Mucosa of descending colon (tissue), 3 donors: ENCODE data around the gene RFX4. TPM values are rescaled to one million over a fixed set of nuclear protein-coding genes. Genes with fewer than 3 reads are reported as not detected.

Experiments
- ATAC-seq: fragments of 200-7000 bp; cut with Tn5 transposase; one replicate; pipeline ENCODE4 v1.9.1; 2020; ENCODE audit warnings: mild to moderate bottlenecking, moderate library complexity
- DNase-seq, 3 donors: peaks; one replicate each; pipeline ENCODE4 v3.0.0-alpha.2; 2020
- H3K36me3 ChIP-seq: fragments of 200-600 bp; one replicate; pipeline ENCODE4 v1.8.0; 2021; ENCODE audit warnings: low read depth, mild to moderate bottlenecking
- H3K4me1 ChIP-seq: fragments of 200-600 bp; one replicate; pipeline ENCODE4 v1.8.0; 2021; ENCODE audit warnings: low read depth, mild to moderate bottlenecking
- H3K4me3 ChIP-seq: fragments of 200-600 bp; one replicate; pipeline ENCODE4 v1.8.0; 2021; ENCODE audit warnings: mild to moderate bottlenecking
- H3K9me3 ChIP-seq: fragments of 200-600 bp; one replicate; pipeline ENCODE4 v1.8.0; 2021; ENCODE audit warnings: mild to moderate bottlenecking
- intact Hi-C, 2 donors: fragments of 100-400 bp; cut with DNase I in 1 of 2; cut with micrococcal nuclease in 1 of 2; formaldehyde crosslinking; loops; one replicate each; pipeline versions ENCODE4 v1.11.0 to v1.11.1; 2022; cut with DNase I, micrococcal nuclease
- total RNA-seq, 3 donors: library from RNA; stranded (reverse); fragmentation: NEBNext Ultra II Directional in 2 of 3; extraction: Animal tissue kit (Norgen Biotek cat#: 25700) in 2 of 3; gene quantifications; one replicate each; pipeline versions ENCODE4 v1.2.1 to v1.2.4, GENCODE V29; 2021 to 2023
- TF ChIP-seq, protein P1 (sequence below): fragments of 200-600 bp; IDR thresholded peaks from one replicate; pipeline ENCODE4 v1.8.0; 2022; ENCODE audit warnings: antibody characterized with exemption, mild to moderate bottlenecking
- donor health status: DM: no; HTN: no; CAD: no; lungs with moderate emphysema.
- donor health status: DM: no; HTN: no; CAD: no.
- donor health status: DM: no; HTN: yes; CAD: no.

RFX4 gene
- total RNA-seq, 3 donors from 2014 or later, result not detected

DNA sequence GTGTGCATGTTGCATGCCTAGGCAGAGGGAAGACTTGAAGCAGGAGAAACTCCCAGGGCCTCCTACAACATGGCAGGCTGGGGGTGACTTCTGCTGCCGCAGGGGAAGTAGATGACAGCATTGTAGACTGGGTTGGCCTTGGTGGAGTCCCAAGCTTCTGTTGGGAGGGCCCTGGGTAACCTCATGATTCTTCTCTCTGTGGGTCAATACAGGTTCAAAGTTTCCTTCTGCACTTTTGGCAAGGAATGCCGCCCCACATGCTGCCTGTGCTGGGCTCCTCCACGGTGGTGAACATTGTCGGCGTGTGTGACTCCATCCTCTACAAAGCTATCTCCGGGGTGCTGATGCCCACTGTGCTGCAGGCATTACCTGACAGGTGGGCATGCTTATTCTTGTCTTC, 113.3 kb downstream of the RFX4 start:
- Histone ChIP-seq H3K4me1 (no peaks in the 10 kb centered on the region), H3K9me3 (no peaks in the 10 kb centered on the region), H3K36me3 (no peaks in the 10 kb centered on the region), H3K4me3 (no peak overlapping the region)
- TF ChIP-seq, protein P1, sequence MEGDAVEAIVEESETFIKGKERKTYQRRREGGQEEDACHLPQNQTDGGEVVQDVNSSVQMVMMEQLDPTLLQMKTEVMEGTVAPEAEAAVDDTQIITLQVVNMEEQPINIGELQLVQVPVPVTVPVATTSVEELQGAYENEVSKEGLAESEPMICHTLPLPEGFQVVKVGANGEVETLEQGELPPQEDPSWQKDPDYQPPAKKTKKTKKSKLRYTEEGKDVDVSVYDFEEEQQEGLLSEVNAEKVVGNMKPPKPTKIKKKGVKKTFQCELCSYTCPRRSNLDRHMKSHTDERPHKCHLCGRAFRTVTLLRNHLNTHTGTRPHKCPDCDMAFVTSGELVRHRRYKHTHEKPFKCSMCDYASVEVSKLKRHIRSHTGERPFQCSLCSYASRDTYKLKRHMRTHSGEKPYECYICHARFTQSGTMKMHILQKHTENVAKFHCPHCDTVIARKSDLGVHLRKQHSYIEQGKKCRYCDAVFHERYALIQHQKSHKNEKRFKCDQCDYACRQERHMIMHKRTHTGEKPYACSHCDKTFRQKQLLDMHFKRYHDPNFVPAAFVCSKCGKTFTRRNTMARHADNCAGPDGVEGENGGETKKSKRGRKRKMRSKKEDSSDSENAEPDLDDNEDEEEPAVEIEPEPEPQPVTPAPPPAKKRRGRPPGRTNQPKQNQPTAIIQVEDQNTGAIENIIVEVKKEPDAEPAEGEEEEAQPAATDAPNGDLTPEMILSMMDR, result no peak
- intact Hi-C loops, result no loop called here
- DNase-seq, result no peak
- no peak for ATAC-seq

DNA sequence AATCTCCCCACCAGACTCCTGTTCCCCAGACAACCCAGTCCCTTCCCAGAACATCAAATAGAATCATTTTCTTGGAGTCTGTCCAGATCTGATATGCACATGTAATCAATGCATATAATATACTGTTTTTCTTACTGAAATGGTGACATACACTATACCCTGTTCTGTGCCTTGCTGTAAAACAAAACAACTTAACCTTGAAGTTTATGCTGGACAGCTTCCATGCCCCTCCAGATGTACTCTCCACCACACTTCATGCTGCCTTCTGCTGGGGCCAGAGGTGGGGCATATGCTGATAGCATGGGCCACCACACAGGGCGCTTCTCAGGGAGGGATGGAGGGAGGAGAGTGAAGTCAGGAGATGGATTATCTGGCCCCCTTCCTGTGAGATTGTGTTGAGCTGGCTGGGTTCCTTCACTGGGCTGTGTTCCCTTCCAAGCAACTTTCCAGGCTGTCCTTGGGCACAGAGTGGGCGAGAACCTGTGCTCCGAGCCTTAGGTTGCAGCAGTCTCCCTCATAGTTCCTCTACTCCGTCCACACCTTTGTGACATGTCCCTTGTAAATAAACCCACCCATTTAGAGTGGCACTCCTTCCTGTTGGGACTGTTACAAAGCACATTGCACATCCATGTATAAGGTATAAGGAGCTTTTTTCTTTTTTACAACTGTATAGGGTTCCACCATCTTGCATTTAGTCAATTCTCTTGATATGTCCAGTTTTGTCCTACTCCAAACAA, 114.0 kb downstream of the RFX4 start:
- Histone ChIP-seq H3K36me3 (no peaks in the 10 kb centered on the region), H3K4me1 (no peaks in the 10 kb centered on the region), H3K9me3 (peaks cover 3% of the 10 kb centered on the region), H3K4me3 (no peak overlapping the region)
- ATAC-seq (peak; percentile 55), DNase-seq (no peak)
- intact Hi-C loops, result no loop called here
- TF ChIP-seq, protein P1, result no peak

DNA sequence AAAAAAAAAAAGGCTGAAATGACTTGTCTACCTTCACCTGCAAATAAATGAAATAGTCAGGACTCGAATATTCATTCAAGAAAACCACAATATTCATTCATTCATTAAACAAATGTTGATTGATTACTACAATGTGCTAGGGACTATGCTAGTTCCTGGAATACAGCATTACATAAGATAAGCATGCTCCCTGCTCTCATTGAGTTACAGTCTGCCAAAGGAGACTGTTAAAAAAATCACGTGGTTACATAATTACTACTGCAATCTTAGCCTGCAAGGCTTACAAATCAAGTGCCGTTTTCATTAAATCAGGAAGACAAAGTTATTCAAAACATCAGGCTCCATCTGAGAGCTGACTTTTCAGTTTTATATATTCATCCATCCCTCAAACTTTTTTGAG, 121.3 kb downstream of the RFX4 start:
- Histone ChIP-seq H3K4me3 (no peak overlapping the region), H3K4me1 (no peaks in the 10 kb centered on the region), H3K36me3 (no peaks in the 10 kb centered on the region), H3K9me3 (peaks cover 4% of the 10 kb centered on the region)
- intact Hi-C loops, result no loop called here
- TF ChIP-seq, protein P1, result no peak
- DNase-seq (no peak), ATAC-seq (peak; percentile 87)

DNA sequence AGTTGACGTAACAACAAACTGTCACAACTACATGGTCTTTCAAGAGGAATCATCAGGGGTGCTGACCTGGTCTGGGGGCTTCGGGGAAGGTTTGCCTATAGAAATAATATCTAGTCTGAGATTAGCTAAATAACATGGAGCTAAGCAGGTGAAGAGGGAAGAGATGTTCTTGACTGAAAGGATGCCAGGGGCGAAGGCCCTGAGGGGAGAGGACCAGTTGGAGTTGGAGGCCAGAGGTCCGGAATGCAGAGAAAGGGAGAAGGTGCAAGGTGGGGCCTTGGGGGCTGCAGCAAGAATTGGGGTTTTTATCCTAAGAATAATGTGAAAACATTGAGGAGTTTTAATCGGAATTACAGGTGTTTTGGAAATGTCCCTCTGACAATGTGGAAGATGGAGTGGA, 123.2 kb downstream of the RFX4 start:
- Histone ChIP-seq H3K4me3 (no peak overlapping the region), H3K4me1 (no peaks in the 10 kb centered on the region), H3K36me3 (no peaks in the 10 kb centered on the region), H3K9me3 (peaks cover 4% of the 10 kb centered on the region)
- ATAC-seq (no peak), DNase-seq (no peak)
- TF ChIP-seq, protein P1, result no peak
- intact Hi-C loops, result no loop called here

DNA sequence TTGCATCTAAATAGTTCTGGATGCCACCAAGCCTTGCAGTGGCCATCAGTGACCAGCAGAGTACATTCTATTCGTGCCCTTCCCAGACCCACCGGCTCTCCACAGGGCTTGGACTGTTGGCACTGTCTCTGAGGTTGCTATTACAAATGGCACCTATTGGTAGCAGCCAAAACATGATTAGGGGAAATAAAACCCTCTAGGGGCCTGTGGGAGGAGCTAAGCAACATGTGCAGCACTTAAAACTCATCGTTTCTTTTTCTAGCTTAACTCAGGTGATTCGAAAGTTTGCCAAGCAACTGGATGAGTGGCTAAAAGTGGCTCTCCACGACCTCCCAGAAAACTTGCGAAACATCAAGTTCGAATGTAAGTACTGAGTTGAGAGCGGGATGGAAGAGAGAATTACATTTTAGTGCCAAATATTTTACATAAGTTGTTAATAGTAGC, 126.3 kb downstream of the RFX4 start:
- DNase-seq (no peak), ATAC-seq (no peak)
- intact Hi-C loops, result no loop called here
- no peaks in the 10 kb centered on the region for H3K36me3 ChIP-seq
- peaks cover 6% of the 10 kb centered on the region for H3K4me1 ChIP-seq
- no peaks in the 10 kb centered on the region for H3K9me3 ChIP-seq
- H3K4me3 ChIP-seq, result no peak overlapping the region
- TF ChIP-seq, protein P1, result no peak
